Measurements from ENCODE around the gene NAA10. TPM values are rescaled to one million over a fixed set of nuclear protein-coding genes. Genes with fewer than 3 reads are reported as not detected.

NAA10 gene
- total RNA-seq, 1 donor from 2014 or later, result 69.2 TPM

DNA sequence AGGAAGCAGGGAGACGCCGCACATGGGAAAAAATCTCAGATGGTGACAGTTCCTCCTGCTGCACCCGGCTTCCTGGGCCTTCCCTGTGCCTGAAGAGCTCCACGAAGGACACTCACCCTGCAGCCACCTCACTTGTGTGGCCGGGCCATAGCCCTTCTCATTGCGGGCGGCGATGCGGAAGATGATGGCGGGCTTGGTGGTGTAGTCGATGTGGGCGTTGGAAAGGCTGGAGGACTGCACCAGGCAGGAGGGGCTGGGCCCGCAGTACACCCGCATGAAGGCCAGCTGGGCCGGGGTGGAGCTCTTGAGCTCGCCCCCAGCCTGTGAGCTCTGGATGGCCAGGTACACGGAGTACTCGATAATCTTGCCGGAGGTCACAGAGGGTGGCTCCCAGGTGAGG, 15.3 kb upstream of the NAA10 start:
- DNase-seq (no peak), ATAC-seq (no peak)
- TF ChIP-seq, protein P1, sequence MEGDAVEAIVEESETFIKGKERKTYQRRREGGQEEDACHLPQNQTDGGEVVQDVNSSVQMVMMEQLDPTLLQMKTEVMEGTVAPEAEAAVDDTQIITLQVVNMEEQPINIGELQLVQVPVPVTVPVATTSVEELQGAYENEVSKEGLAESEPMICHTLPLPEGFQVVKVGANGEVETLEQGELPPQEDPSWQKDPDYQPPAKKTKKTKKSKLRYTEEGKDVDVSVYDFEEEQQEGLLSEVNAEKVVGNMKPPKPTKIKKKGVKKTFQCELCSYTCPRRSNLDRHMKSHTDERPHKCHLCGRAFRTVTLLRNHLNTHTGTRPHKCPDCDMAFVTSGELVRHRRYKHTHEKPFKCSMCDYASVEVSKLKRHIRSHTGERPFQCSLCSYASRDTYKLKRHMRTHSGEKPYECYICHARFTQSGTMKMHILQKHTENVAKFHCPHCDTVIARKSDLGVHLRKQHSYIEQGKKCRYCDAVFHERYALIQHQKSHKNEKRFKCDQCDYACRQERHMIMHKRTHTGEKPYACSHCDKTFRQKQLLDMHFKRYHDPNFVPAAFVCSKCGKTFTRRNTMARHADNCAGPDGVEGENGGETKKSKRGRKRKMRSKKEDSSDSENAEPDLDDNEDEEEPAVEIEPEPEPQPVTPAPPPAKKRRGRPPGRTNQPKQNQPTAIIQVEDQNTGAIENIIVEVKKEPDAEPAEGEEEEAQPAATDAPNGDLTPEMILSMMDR (IDR thresholded peaks at IDR 0.05), result no peak
- Histone ChIP-seq H3K36me3 (peaks cover 65% of the 10 kb centered on the region), H3K4me3 (no peak overlapping the region), H3K4me1 (peaks cover 5% of the 10 kb centered on the region), H3K9me3 (no peaks in the 10 kb centered on the region), H3K27ac (no peak overlapping the region), H3K27me3 (ENCODE audit: low read depth) (no peaks in the 10 kb centered on the region)
- intact Hi-C loops (cut with DNase I), result loop anchor here (10.0 kb wide), 1 partner anchor 185 kb away; the partner anchor contains the start of gene PLXNB3

DNA sequence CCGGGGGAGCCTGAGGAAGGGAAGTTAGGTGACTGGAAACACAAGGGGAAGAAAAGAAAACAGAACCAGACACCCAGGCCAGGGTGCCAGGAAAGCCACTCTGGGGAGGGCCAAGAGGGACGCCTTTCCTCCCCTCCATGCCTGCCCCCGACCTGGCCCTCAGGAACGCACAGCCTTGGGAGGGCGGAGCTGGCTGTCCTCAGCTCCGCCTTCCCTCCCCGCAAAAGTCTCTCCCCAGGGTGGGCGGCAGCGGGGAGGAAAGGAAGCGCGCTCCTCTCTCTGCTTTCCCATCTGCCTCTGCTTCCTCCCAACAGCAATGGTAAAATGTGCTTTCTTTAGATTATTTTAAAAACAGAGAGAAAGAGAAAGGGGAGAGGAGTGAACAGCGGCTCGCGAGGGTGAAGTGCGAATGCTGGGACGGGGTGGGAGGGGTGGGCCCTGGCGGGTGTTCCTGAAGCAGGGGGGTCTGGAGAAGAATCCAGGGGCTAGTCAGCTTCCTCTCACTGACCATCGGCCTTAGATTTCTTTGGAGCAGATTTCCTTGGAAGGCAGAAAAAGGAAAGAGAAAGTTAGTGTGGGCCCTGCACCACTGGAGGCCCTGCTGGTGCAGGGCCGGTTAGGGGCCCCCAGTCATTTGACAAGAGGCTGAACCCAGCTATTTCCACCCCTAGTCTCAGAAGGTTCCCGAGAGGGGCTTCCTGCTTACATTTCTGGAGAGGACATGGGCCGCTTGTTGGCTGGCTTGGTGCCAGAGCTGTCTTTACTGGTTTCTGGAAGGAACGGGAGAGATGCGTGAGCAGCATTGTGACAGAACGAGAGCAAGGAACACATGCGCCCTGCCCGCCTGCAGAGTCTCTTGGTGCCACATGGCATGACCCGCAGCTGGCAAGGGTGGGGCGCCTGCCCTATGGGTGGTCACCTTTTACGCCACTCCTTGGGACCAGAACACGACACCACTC, 14.3 kb upstream of the NAA10 start:
- ATAC-seq, result no peak
- H3K27me3 ChIP-seq (ENCODE audit: low read depth), result no peaks in the 10 kb centered on the region
- no peak for DNase-seq
- peak overlapping the region; percentile 36 for H3K27ac ChIP-seq
- peaks cover 5% of the 10 kb centered on the region for H3K4me1 ChIP-seq
- TF ChIP-seq, protein P1 (IDR thresholded peaks at IDR 0.05), result no peak
- intact Hi-C loops (cut with DNase I), result no loop called here
- no peaks in the 10 kb centered on the region for H3K9me3 ChIP-seq
- H3K36me3 ChIP-seq, result peaks cover 55% of the 10 kb centered on the region
- H3K4me3 ChIP-seq, result no peak overlapping the region

DNA sequence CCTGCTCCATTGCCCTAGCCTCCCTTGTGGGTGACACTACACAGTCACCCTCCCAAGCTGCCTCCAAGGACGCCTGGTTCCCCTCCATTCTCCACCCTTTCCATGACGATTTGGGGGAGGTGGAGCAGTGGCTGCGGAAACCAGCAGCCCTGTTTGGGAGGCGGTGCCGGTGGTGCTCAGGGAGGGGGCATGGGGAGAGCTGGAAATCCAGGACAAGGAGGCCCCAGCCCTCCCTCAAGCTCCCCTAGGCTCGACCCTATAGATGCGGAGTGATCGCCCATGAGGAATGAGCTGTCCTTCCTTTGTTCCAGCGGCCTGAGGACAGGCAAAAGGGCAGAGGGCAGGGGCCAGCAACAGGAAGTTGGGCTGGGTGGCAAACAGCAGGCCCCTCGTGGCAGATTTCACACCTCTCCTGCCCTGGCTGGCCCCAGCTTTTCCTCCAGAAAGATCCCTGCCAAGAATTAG, 13.2 kb upstream of the NAA10 start:
- no peak for ATAC-seq
- no peak for DNase-seq
- Histone ChIP-seq H3K9me3 (no peaks in the 10 kb centered on the region), H3K36me3 (peaks cover 45% of the 10 kb centered on the region), H3K4me1 (peaks cover 5% of the 10 kb centered on the region), H3K27ac (peak overlapping the region; percentile 60), H3K27me3 (ENCODE audit: low read depth) (no peaks in the 10 kb centered on the region), H3K4me3 (no peak overlapping the region)
- TF ChIP-seq, protein P1 (IDR thresholded peaks at IDR 0.05), result no peak
- intact Hi-C loops (cut with DNase I), result no loop called here

DNA sequence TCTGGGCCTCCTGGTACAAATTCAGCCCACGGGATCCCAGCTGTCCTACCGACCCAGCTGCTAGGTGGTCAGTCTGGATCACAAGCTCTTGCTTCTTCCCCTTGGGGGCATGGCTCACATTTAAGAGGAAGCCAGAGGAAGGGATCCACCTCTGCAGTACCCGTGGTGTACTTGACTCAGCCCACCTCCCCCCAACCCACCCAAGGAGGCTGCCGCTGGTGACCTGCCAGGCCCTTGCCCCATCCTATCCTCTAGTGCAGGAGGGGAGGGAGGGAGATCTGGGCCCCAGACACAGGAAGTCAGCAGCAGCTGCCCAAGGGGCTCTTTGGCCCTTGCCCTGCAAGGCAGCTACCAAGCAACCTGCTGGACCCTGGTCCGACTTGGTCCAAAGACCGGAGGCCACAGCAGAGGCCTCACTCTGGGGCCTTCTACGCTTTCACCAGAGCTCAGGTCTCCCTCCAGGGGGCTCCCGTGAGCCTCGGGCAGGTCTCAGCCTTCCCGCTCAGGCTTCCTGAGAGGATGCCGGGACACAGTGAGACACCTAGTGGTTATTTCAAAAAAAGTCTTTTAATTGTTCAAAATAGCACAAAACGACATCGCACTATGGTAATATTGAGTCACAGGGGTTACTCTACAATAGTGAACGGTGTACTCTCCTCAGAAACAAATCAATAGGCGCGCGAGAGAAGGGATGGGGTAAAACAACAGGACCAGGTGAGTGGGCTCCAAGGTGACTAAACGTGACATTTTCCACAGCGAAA, 12.4 kb upstream of the NAA10 start:
- DNase-seq (peak; percentile 83), ATAC-seq (peak; percentile 84 to 92)
- peak overlapping the region; percentile 60 for H3K27ac ChIP-seq
- peaks cover 37% of the 10 kb centered on the region for H3K36me3 ChIP-seq
- H3K27me3 ChIP-seq (ENCODE audit: low read depth), result no peaks in the 10 kb centered on the region
- no peak overlapping the region for H3K4me3 ChIP-seq
- peaks cover 5% of the 10 kb centered on the region for H3K4me1 ChIP-seq
- H3K9me3 ChIP-seq, result no peaks in the 10 kb centered on the region
- intact Hi-C loops (cut with DNase I), result no loop called here
- TF ChIP-seq, protein P1 (IDR thresholded peaks at IDR 0.05), result peak; percentile 78

Measured in lower lobe of right lung (tissue), 2 donors.